Endothelial cell of umbilical vein (primary cell): ENCODE results near the gene ARHGEF11. TPM values are rescaled to one million over a fixed set of nuclear protein-coding genes. Genes with fewer than 3 reads are reported as not detected.

Experiments used
- BruUV-seq: library from RNA; stranded (reverse); fragments of 400-500 nt; replicated peaks from 2 replicates; lab custom pipeline; 2021; lab: Mats Ljungman, UMichigan
- CTCF ChIA-PET: fragments of 300-600, 350-600 bp; sonication (Branson Sonifier 250); formaldehyde crosslinking; loops from one replicate; lab custom pipeline; 2021; ENCODE audit warnings: antibody characterized with exemption, inconsistent platforms; lab: Charles Lee
- POLR2A ChIA-PET: fragments of 300-600, 350-600 bp; sonication (Branson Sonifier 250); formaldehyde crosslinking; loops from one replicate; lab custom pipeline; 2021; ENCODE audit warnings: antibody characterized with exemption, inconsistent platforms; lab: Charles Lee
- DNase-seq: peaks from one replicate; pipeline ENCODE4 v3.0.0-alpha.2; 2011; ENCODE audit warnings: low read depth, low spot score
- FAIRE-seq: peaks from 2 replicates; lab custom pipeline; 2011; peaks lifted over from hg19 to GRCh38; lab: Jason Lieb, UNC
- H2AFZ ChIP-seq: 2 replicates; pipeline ENCODE4 v1.6.0; 2012; ENCODE audit warnings: low read depth, low read length, control low read depth, inconsistent platforms
- H3K27ac ChIP-seq: 2 replicates; pipeline ENCODE4 v1.5.1; 2011; ENCODE audit warnings: low read depth, mild to moderate bottlenecking, control low read depth, low read length, moderate library complexity; ENCODE audit not compliant: insufficient read depth
- H3K27me3 ChIP-seq, 2 experiments: 2 replicates each; pipeline versions ENCODE4 v1.6.0 to v1.6.1; 2011; ENCODE audit warnings: low read length in 2 of 2, mixed read lengths in 1 of 2; ENCODE audit not compliant: control insufficient read depth in 2 of 2, insufficient read depth in 2 of 2
- H3K36me3 ChIP-seq, 2 experiments: 2 replicates in 1 of 2; 3 replicates in 1 of 2; pipeline ENCODE4 v1.5.1; 2011; ENCODE audit warnings: low read length in 2 of 2, mild to moderate bottlenecking in 1 of 2, moderate library complexity in 1 of 2; ENCODE audit not compliant: control insufficient read depth in 2 of 2, insufficient read depth in 2 of 2; ENCODE audit errors: extremely low read depth in 1 of 2
- H3K4me1 ChIP-seq: 3 replicates; pipeline ENCODE4 v1.5.1; 2011; ENCODE audit warnings: mild to moderate bottlenecking, low read length; ENCODE audit not compliant: control insufficient read depth, insufficient read depth; ENCODE audit errors: extremely low read depth
- H3K4me2 ChIP-seq: 2 replicates; pipeline ENCODE4 v1.6.1; 2011; ENCODE audit warnings: low read length, control low read depth, mixed read lengths; ENCODE audit not compliant: insufficient read depth
- H3K4me3 ChIP-seq, 3 experiments: fragments of 200-600 bp in 1 of 3; sonication (generic), shearing (Covaris generic) in 1 of 3; replicated peaks in 1 of 3; 2 replicates each; pipeline ENCODE4 v1.5.1; 2011 to 2016; ENCODE audit warnings: control low read depth in 3 of 3, low read length in 3 of 3, mild to moderate bottlenecking in 2 of 3, inconsistent platforms in 1 of 3, low read depth in 1 of 3, moderate library complexity in 1 of 3; ENCODE audit not compliant: insufficient read depth in 1 of 3
- H3K79me2 ChIP-seq: 2 replicates; pipeline ENCODE4 v1.6.0; 2012; ENCODE audit warnings: low read length, inconsistent platforms; ENCODE audit not compliant: control insufficient read depth, insufficient read depth
- H3K9ac ChIP-seq: replicated peaks from 2 replicates; pipeline ENCODE3; 2011; ENCODE audit warnings: low read length, control low read depth; ENCODE audit not compliant: insufficient read depth; ENCODE audit errors: extremely low read depth
- H3K9me1 ChIP-seq: replicated peaks from 3 replicates; pipeline ENCODE4 v1.6.0; 2011; ENCODE audit warnings: mild to moderate bottlenecking, low read length; ENCODE audit not compliant: control insufficient read depth, insufficient read depth; ENCODE audit errors: extremely low read depth
- H3K9me3 ChIP-seq: replicated peaks from 2 replicates; pipeline ENCODE4 v1.5.1; 2012; ENCODE audit warnings: low read length, inconsistent platforms; ENCODE audit not compliant: control insufficient read depth, insufficient read depth
- H4K20me1 ChIP-seq: replicated peaks from 2 replicates; pipeline ENCODE3; 2011; ENCODE audit warnings: mild to moderate bottlenecking, low read length; ENCODE audit not compliant: control insufficient read depth, insufficient read depth; ENCODE audit errors: extremely low read depth
- EZH2 ChIP-seq: IDR thresholded peaks from 2 replicates; pipeline ENCODE4 v1.6.1; 2012; ENCODE audit warnings: borderline replicate concordance, low read depth, mild to moderate bottlenecking, moderate library complexity, low read length, inconsistent platforms; ENCODE audit not compliant: severe bottlenecking
- FOS ChIP-seq: IDR thresholded peaks from 2 replicates; pipeline ENCODE4 v1.6.1; 2011; ENCODE audit warnings: mild to moderate bottlenecking, low read length, moderate library complexity, borderline replicate concordance; ENCODE audit not compliant: insufficient read depth
- GATA2 ChIP-seq: IDR thresholded peaks from 2 replicates; pipeline ENCODE4 v1.7.0; 2011; ENCODE audit warnings: low read depth, mild to moderate bottlenecking, moderate library complexity, mixed read lengths, low read length; ENCODE audit not compliant: insufficient read length, insufficient read depth
- JUN ChIP-seq: IDR thresholded peaks from 2 replicates; pipeline ENCODE4 v1.6.1; 2011; ENCODE audit warnings: borderline replicate concordance, low read depth; ENCODE audit not compliant: insufficient read length, insufficient read depth
- MAX ChIP-seq: IDR thresholded peaks from 2 replicates; pipeline ENCODE4 v1.6.1; 2011; ENCODE audit not compliant: insufficient read depth, insufficient read length
- MYC ChIP-seq: IDR thresholded peaks from one replicate; pipeline ENCODE4 v1.6.1; 2011; ENCODE audit warnings: mild to moderate bottlenecking, low read depth, low read length
- POLR2A ChIP-seq: IDR thresholded peaks from 2 replicates; pipeline ENCODE4 v1.6.1; 2012; ENCODE audit warnings: low read depth, mild to moderate bottlenecking, control low read depth, low read length
- POLR2AphosphoS5 ChIP-seq: IDR thresholded peaks from 2 replicates; pipeline ENCODE4 v1.6.1; 2012; ENCODE audit warnings: low read depth, mild to moderate bottlenecking, control low read depth, low read length, moderate library complexity; ENCODE audit not compliant: insufficient read depth
- dilution Hi-C: fragments of 300-500 bp; cut with MboI; formaldehyde crosslinking; loops from one replicate; pipeline ENCODE4 v1.15.0; 2019; ENCODE audit warnings: low sequenced_read_pairs; ENCODE audit not compliant: extremely low pct_ligation_motif_present
- intact Hi-C: fragments of 100-400 bp; cut with micrococcal nuclease; formaldehyde crosslinking; loops from one replicate; pipeline ENCODE4 v1.10.0; 2022
- polyA plus RNA-seq, 4 experiments: library from polyadenylated mRNA; depleted of rRNA in 3 of 4; stranded (reverse) in 3 of 4; unstranded in 1 of 4; fragments of >200 nt; gene quantifications; 2 replicates each; pipeline versions ENCODE4 v1.2.1 to v1.2.3, GENCODE V29; 2011 to 2012; ENCODE audit warnings: missing spikeins in 1 of 4
- total RNA-seq: library from RNA; stranded (reverse); gene quantifications from 2 replicates; pipeline ENCODE4 v1.2.3, GENCODE V29; 2021
- TF ChIP-seq, protein P1 (sequence below), 2 donors: IDR thresholded peaks; 1 replicate in 1 of 2; 2 replicates in 1 of 2; pipeline ENCODE4 v1.5.1; 2011; ENCODE audit warnings: low read length in 2 of 2, mild to moderate bottlenecking in 2 of 2, moderate library complexity in 2 of 2, control low read depth in 1 of 2, inconsistent platforms in 1 of 2, low read depth in 1 of 2; ENCODE audit not compliant: insufficient read depth in 1 of 2; ENCODE audit errors: extremely low read depth in 1 of 2

ARHGEF11 gene
- total and polyA plus RNA-seq, 2 donors (not counting 3 experiments of a cell fraction or from before 2014, with no cell fraction given) = 18.2 to 28.0 TPM

DNA sequence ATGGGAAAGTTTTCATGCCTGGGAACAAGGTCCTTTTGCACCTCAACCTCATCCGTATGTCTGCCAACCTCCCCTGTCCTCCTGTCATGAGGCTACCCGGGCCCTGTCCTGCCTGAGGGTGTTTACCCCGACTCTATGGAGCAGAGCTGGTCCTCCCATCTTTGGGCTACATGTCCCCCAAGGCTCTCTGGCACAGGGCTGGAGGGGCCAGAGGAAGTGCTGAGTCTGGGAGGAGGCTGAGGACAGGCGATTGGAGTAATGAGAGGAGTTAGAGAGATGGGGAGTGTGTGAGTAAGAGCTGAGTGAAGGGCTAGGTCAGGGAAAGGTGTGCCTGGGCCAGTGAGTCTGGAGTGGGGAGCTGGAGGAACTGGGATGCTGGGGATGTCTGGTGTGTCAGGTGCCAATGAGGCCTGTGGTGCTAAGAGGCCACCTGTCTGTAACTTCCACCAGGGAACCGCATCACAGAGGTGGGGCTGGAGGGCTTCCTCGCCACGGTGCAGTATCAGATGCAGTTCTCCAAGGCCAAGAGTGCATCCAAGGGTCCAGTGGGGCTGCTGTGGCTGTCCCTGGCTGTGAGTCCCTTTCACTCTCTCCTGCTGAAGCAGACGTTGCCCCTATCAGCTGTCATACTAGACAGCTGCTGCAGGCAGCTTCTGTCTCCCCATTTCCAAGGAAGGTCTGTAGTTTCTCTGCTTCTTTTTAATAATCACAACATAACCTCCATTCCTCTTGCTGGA lies 113.4 kb downstream of the ARHGEF11 start:
- Histone ChIP-seq H3K9me3 (no peaks in the 10 kb centered on the region), H3K27ac (no peak overlapping the region), H3K27me3 (peaks cover 0 to under 1% of the 10 kb centered on the region in 2 experiments), H2AFZ (no peak overlapping the region), H3K4me2 (no peak overlapping the region), H3K36me3 (peaks cover 0 to 2% of the 10 kb centered on the region in 2 experiments), H3K9ac (no peak overlapping the region), H3K4me1 (peaks cover 2% of the 10 kb centered on the region), H4K20me1 (no peaks in the 10 kb centered on the region), H3K9me1 (no peaks in the 10 kb centered on the region), H3K4me3 (no peak overlapping the region), H3K79me2 (no peaks in the 10 kb centered on the region)
- DNase-seq = no peak
- POLR2A ChIA-PET = no interaction called here
- dilution Hi-C loops (no loop called here), intact Hi-C loops (no loop called here)
- TF ChIP-seq JUN (no peak), GATA2 (no peak), MYC (no peak), POLR2A (no peak), MAX (no peak), POLR2AphosphoS5 (no peak), EZH2 (no peak), FOS (no peak)
- TF ChIP-seq, protein P1, sequence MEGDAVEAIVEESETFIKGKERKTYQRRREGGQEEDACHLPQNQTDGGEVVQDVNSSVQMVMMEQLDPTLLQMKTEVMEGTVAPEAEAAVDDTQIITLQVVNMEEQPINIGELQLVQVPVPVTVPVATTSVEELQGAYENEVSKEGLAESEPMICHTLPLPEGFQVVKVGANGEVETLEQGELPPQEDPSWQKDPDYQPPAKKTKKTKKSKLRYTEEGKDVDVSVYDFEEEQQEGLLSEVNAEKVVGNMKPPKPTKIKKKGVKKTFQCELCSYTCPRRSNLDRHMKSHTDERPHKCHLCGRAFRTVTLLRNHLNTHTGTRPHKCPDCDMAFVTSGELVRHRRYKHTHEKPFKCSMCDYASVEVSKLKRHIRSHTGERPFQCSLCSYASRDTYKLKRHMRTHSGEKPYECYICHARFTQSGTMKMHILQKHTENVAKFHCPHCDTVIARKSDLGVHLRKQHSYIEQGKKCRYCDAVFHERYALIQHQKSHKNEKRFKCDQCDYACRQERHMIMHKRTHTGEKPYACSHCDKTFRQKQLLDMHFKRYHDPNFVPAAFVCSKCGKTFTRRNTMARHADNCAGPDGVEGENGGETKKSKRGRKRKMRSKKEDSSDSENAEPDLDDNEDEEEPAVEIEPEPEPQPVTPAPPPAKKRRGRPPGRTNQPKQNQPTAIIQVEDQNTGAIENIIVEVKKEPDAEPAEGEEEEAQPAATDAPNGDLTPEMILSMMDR (IDR thresholded peaks at IDR 0.05; ENCODE audit: extremely low read depth in 1 of 2, insufficient read depth in 1 of 2, low read depth in 1 of 2, low read length in 2 of 2) = no peak
- FAIRE-seq = no peak
- CTCF ChIA-PET = interaction anchor here (0.9 to 2.7 kb wide), 4 partner anchors 38 to 142 kb away, joined by 3 to 10 read pairs (median 6); no protein-coding TSS in a partner anchor
- BruUV-seq = no TSS peak
